Activated T-cell treated with anti-CD3 and anti-CD28 coated beads, Interleukin-2, amount 50 U/mL, for 24 hours (primary cell): Measurements from ENCODE around the gene FAM241B.

Experiments used
- DNase-seq: peaks from one replicate; pipeline ENCODE4 v3.0.0-alpha.2; 2020
- H3K27ac Mint-ChIP-seq: 2 replicates; pipeline ENCODE4 v1.8.0; 2020; ENCODE audit warnings: mild to moderate bottlenecking, mixed read lengths
- H3K27me3 Mint-ChIP-seq: 2 replicates; pipeline ENCODE4 v1.8.0; 2020; ENCODE audit warnings: mixed read lengths
- H3K36me3 Mint-ChIP-seq: 2 replicates; pipeline ENCODE4 v1.8.0; 2020; ENCODE audit warnings: low read depth, mixed read lengths
- H3K4me1 Mint-ChIP-seq: 2 replicates; pipeline ENCODE4 v1.8.0; 2020; ENCODE audit warnings: low read depth, mixed read lengths
- H3K4me3 Mint-ChIP-seq: 2 replicates; pipeline ENCODE4 v1.8.0; 2020; ENCODE audit warnings: mild to moderate bottlenecking, moderate library complexity, mixed read lengths
- H3K9me3 Mint-ChIP-seq: 2 replicates; pipeline ENCODE4 v1.8.0; 2020; ENCODE audit warnings: mixed read lengths

The FAM241B gene

DNA sequence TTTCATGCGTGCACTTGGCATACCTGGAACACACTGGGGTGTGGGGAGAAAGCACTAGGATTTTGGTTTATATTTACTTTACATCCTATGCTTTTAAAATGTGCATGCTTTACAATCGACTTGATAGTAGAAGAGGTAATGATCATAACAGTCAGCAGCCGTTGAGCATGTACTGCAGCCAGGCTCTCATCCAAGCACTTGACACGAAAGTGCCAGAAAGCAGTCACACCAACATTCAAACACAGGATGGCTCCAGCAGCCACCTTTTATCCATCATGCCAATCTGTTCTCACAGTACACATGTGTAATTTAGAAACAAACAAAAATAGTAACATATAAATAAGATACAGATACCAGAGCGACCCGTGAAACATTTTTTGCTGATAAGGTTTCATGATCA, 1.2 kb upstream of the FAM241B start:
- Mint-ChIP-seq H3K27me3 (no peaks in the 10 kb centered on the region), H3K4me3 (peak overlapping the region; percentile 23), H3K27ac (no peak overlapping the region), H3K4me1 (peaks cover 22% of the 10 kb centered on the region), H3K36me3 (peaks cover 17% of the 10 kb centered on the region), H3K9me3 (peaks cover 8% of the 10 kb centered on the region)
- DNase-seq = no peak

GRCh38 chr10:69629519-69629896, 539 bp upstream of the FAM241B start:
- Mint-ChIP-seq H3K27ac (no peak overlapping the region), H3K27me3 (no peaks in the 10 kb centered on the region), H3K9me3 (peaks cover 4% of the 10 kb centered on the region), H3K36me3 (peaks cover 17% of the 10 kb centered on the region), H3K4me1 (peaks cover 16% of the 10 kb centered on the region), H3K4me3 (peak overlapping the region; percentile 69)
- DNase-seq = no peak

GRCh38 chr10:69630651-69631400, 779 bp downstream of the FAM241B start:
- no peak for DNase-seq
- Mint-ChIP-seq H3K27ac (peak overlapping the region; percentile 73), H3K27me3 (no peaks in the 10 kb centered on the region), H3K4me3 (peak overlapping the region; percentile 73), H3K4me1 (peaks cover 15% of the 10 kb centered on the region), H3K36me3 (peaks cover 17% of the 10 kb centered on the region), H3K9me3 (no peaks in the 10 kb centered on the region)

DNA sequence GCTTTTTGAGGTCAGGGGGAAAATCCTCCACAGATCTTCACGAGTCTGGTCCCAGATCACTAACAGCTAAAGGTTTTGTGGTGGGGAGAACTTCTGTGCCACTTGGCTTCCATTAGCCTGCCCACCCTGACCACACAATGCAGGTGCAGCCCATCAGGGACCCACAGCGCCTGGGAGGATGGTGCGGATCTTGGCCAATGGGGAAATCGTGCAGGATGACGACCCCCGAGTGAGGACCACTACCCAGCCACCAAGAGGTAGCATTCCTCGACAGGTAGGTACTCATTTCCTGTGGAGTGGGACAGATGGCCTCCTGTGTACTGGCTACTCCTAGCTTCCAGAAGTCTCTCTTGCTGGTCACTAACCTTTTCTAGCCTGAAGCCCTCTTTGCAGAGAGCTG, 1.5 kb downstream of the FAM241B start:
- H3K4me3 Mint-ChIP-seq = peak overlapping the region; percentile 73
- H3K27ac Mint-ChIP-seq = no peak overlapping the region
- peaks cover 15% of the 10 kb centered on the region for H3K4me1 Mint-ChIP-seq
- H3K36me3 Mint-ChIP-seq = peaks cover 17% of the 10 kb centered on the region
- no peaks in the 10 kb centered on the region for H3K27me3 Mint-ChIP-seq
- DNase-seq = no peak
- no peaks in the 10 kb centered on the region for H3K9me3 Mint-ChIP-seq

DNA sequence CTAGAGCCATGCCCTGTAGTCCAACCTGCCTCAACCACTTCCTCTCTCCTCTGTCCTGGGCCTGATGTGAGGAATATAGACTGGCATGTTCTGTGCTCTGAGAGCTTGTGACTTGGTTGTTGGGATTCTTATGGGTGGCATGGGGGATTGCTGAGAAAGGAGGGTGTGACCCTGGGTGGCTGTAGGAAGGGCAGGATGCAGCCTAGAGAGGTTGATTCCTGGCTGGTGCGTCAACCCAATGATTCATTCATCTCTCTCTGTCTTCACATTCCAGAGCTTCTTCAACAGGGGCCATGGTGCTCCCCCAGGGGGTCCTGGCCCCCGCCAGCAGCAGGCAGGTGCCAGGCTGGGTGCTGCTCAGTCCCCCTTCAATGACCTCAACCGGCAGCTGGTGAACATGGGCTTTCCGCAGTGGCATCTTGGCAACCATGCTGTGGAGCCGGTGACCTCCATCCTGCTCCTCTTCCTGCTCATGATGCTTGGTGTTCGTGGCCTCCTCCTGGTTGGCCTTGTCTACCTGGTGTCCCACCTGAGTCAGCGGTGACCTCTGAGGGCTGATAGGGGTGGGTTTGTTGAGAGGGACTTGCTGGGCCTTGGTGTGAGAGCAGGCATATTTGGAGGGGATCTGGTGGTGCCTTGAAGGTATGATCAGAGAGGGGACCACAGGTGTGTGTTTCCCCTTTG, 2.6 kb downstream of the FAM241B start:
- H3K27me3 Mint-ChIP-seq = no peaks in the 10 kb centered on the region
- peaks cover 15% of the 10 kb centered on the region for H3K4me1 Mint-ChIP-seq
- DNase-seq = no peak
- H3K36me3 Mint-ChIP-seq = peaks cover 17% of the 10 kb centered on the region
- no peaks in the 10 kb centered on the region for H3K9me3 Mint-ChIP-seq
- H3K27ac Mint-ChIP-seq = no peak overlapping the region
- no peak overlapping the region for H3K4me3 Mint-ChIP-seq

- H3K27ac Mint-ChIP-seq = no peak overlapping the region
- peaks cover 15% of the 10 kb centered on the region for H3K4me1 Mint-ChIP-seq
- H3K9me3 Mint-ChIP-seq = no peaks in the 10 kb centered on the region
- H3K27me3 Mint-ChIP-seq = no peaks in the 10 kb centered on the region
- DNase-seq = peak; percentile 11
- H3K4me3 Mint-ChIP-seq = no peak overlapping the region
- H3K36me3 Mint-ChIP-seq = peaks cover 17% of the 10 kb centered on the region
Observed at GRCh38 chr10:69633673-69634635, 3.9 kb downstream of the FAM241B start.

DNA sequence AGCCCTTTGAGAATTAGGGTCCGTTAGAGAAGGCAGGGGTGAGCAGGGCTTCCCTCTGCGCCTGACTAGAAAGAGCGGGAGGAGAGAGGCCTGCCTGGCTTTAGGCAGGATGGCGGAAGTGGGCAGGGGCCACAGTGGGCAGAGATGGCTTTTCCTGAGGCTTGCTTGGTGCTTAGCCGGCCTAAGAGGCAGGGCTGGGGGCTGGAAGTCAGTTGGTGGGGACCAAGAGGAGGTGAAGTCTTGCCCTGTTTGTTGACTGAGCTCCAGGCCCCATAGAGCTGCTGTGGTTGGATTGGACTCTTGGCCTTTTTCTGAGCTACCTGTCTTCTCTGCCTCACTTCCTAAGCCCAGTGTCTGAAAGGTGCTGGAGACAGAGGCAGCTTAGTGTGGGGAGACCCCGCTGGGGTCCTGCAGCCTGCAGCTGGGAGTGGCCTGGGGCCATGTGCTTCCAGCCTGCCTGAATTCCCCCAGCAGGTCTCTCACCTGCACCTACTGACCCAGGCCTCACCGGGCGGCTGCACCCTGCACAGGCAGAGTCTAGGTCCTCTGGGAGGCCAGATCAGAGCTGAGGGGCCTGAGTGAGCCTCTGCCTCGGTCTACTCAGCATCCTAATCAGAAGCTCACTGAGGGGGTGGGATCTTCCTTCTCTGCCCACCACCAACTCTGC, 4.8 kb downstream of the FAM241B start:
- Mint-ChIP-seq H3K4me1 (peaks cover 13% of the 10 kb centered on the region), H3K36me3 (peaks cover 17% of the 10 kb centered on the region), H3K4me3 (no peak overlapping the region), H3K9me3 (no peaks in the 10 kb centered on the region), H3K27ac (no peak overlapping the region), H3K27me3 (no peaks in the 10 kb centered on the region)
- DNase-seq = peak; percentile 17

DNA sequence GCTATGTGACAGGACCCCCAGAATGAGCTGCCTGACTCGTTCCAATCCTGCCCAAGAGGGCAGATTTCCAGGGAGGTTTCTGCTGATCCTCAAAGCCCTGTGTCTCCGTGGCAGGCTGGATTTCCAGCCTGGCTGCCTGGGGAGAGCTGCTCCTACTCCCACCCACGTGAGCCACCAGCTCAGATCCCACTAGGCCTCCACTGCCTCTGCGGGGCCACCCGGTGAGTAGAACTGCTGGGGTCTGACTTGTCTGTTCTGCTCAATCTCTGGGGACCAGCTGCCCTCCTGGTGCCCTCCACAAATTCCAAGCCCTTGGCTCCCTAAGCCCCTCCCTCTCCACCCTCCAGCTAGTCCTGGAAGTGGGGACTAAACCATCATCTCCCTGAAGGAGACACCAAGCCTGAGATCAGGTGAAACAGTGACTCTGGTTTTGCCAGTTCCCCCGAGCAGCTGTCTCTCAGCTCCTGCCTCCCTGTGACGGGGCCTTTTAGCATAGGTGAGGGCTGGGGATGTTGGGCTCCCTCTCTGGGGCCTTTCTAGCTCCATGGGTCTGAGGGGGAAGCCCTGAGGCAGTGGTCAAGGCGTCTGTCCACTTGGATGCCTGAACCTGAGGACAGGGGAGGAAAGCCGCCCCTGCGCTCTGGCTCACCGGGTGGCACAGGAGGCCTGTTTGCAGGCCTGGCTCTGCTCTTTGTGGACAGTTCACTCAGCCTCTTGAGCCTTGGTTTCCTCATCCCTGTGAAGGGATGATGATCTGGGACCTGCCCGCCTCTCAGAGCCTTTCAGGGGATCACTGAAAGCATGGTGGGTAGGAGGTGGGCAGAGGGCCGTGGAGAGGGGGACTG, 5.6 kb downstream of the FAM241B start:
- DNase-seq = peak; percentile 24
- H3K9me3 Mint-ChIP-seq = no peaks in the 10 kb centered on the region
- no peaks in the 10 kb centered on the region for H3K27me3 Mint-ChIP-seq
- no peak overlapping the region for H3K4me3 Mint-ChIP-seq
- no peak overlapping the region for H3K27ac Mint-ChIP-seq
- peaks cover 13% of the 10 kb centered on the region for H3K4me1 Mint-ChIP-seq
- peaks cover 17% of the 10 kb centered on the region for H3K36me3 Mint-ChIP-seq

GRCh38 chr10:69636273-69636575, 6.2 kb downstream of the FAM241B start:
- H3K27ac Mint-ChIP-seq = no peak overlapping the region
- no peak overlapping the region for H3K4me3 Mint-ChIP-seq
- peaks cover 17% of the 10 kb centered on the region for H3K36me3 Mint-ChIP-seq
- no peaks in the 10 kb centered on the region for H3K27me3 Mint-ChIP-seq
- H3K4me1 Mint-ChIP-seq = peaks cover 8% of the 10 kb centered on the region
- no peak for DNase-seq
- no peaks in the 10 kb centered on the region for H3K9me3 Mint-ChIP-seq

DNA sequence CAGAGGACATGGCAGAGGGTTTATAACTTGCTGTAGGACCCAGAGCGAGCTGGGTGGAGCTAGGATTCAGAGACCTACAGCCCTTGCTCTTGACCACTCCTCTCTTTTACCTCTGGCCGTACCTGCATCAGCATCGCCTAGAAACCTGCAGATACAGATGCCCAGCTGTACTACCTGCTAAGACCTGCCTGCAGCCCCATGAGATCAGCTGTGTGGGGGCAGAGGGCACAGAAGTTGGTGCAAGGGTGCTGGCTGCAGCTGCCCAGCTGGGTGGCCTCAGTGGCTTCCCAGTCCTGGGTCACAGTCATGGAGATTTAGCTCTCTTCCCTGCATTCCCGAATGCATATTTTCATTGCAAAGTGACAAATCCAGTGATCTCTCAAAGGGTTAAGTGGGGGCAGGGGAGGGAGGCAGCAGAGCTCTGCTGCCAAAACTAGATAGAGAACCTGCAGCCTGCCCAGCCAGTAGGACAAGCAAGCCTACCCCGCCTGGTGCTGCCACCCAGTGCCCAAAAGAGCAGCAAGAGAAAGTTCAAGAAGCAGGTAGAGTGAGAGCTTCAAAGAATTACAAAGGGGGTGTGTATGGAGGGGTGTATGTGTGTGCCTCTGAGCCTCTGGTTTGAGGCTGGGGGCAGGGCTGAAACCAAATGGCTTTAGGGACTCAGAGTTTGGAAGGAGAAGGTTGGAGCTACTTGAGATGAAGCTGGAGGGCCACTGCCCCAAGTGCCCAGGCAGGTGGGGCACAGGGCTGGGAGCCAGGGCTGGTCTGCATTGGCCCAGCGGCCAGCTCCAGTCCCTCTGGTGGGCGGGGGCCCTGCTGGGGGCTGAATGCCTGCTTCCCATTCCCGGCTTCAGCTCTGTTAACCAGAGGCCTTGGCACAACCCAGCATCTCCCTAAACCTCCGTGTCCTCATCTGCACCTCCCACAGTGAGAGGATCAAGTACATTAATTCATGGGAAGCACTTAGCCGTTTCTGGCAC, 6.9 kb downstream of the FAM241B start:
- peak; percentile 29 for DNase-seq
- H3K4me3 Mint-ChIP-seq = no peak overlapping the region
- no peaks in the 10 kb centered on the region for H3K27me3 Mint-ChIP-seq
- H3K9me3 Mint-ChIP-seq = no peaks in the 10 kb centered on the region
- H3K27ac Mint-ChIP-seq = no peak overlapping the region
- peaks cover 17% of the 10 kb centered on the region for H3K36me3 Mint-ChIP-seq
- H3K4me1 Mint-ChIP-seq = peaks cover 1% of the 10 kb centered on the region

GRCh38 chr10:69638642-69639041, 8.6 kb downstream of the FAM241B start:
- Mint-ChIP-seq H3K9me3 (no peaks in the 10 kb centered on the region), H3K4me1 (no peaks in the 10 kb centered on the region), H3K27me3 (peaks cover 4% of the 10 kb centered on the region), H3K4me3 (no peak overlapping the region), H3K27ac (no peak overlapping the region), H3K36me3 (peaks cover 5% of the 10 kb centered on the region)
- DNase-seq = no peak

- Mint-ChIP-seq H3K4me3 (no peak overlapping the region), H3K4me1 (no peaks in the 10 kb centered on the region), H3K27ac (no peak overlapping the region), H3K9me3 (no peaks in the 10 kb centered on the region), H3K27me3 (peaks cover 4% of the 10 kb centered on the region), H3K36me3 (no peaks in the 10 kb centered on the region)
- peak; percentile 72 for DNase-seq
Observed at GRCh38 chr10:69639291-69640195, 9.5 kb downstream of the FAM241B start.
